Right cardiac atrium (tissue), 5 donors: ENCODE results near the gene RPSA. TPM values are rescaled to one million over a fixed set of nuclear protein-coding genes. Genes with fewer than 3 reads are reported as not detected.
A peak's percentile ranks its signal among the peaks of the same experiment; 100 is the strongest.
"Not testable (repeated sequence)": the region's sequence is repeated elsewhere in the genome, so short reads cannot be mapped to it uniquely, and the experiment has no call there.

ENCODE experiments used
- ATAC-seq, 2 donors: fragments of 200-7000 bp; cut with Tn5 transposase; one replicate each; pipeline versions ENCODE4 v1.8.0 to v1.9.1; 2020; ENCODE audit warnings: moderate library complexity in 2 of 2, mild to moderate bottlenecking in 1 of 2
- DNase-seq, 3 donors: peaks; one replicate each; pipeline ENCODE4 v3.0.0-alpha.2; 2020
- H3K27ac ChIP-seq: one replicate; pipeline ENCODE4 v1.5.1; 2013; ENCODE audit warnings: mild to moderate bottlenecking, low read length, control low read depth, moderate library complexity
- H3K27me3 ChIP-seq: one replicate; pipeline ENCODE4 v1.6.1; 2013; ENCODE audit not compliant: control insufficient read depth, insufficient read depth
- H3K4me1 ChIP-seq: one replicate; pipeline ENCODE4 v1.6.1; 2013; ENCODE audit warnings: low read length; ENCODE audit not compliant: control insufficient read depth, insufficient read depth
- H3K4me3 ChIP-seq: one replicate; pipeline ENCODE4 v1.5.1; 2013; ENCODE audit warnings: low read length, control low read depth
- H3K9me3 ChIP-seq: one replicate; pipeline ENCODE4 v1.6.1; 2013; ENCODE audit warnings: low read length; ENCODE audit not compliant: control insufficient read depth
- WGBS: extraction: QIAGEN DNeasy Blood & Tissue Kit; methylation state at CpG from one replicate; pipeline ENCODE4 v1.1.7; 2013; 5-methylcytosine and 5-hydroxymethylcytosine counted together
- intact Hi-C, 4 donors: fragments of 100-400 bp; cut with DNase I; formaldehyde crosslinking; loops; one replicate each; pipeline versions ENCODE4 v1.11.0 to v1.14.0; 2022 to 2023
- polyA plus RNA-seq: library from polyadenylated mRNA; stranded (reverse); fragments of 200-250 nt; gene quantifications from one replicate; pipeline ENCODE4 v1.2.3, GENCODE V29; 2013
- total RNA-seq, 4 donors: library from RNA; stranded (reverse); fragmentation: NEBNext Ultra II Directional; extraction: Animal tissue kit (Norgen Biotek cat#: 25700); gene quantifications; one replicate each; pipeline ENCODE4 v1.2.1, GENCODE V29; 2021
- donor health status: healthy with polysubstance abuse.
- donor health status: DM: no; HTN: yes; CAD: no.
- donor health status: DM: no; HTN: no; CAD: no.
- donor health status: DM: no; HTN: yes; CAD: no; lungs with severe emphysema.
- donor health status: DM: yes; HTN: yes; CAD: no.

Gene RPSA
- total and polyA plus RNA-seq, 5 donors: 446 to 642 (median 557) TPM

GRCh38 chr3:39410893-39411292 is 4.4 kb downstream of the RPSA start:
- Histone ChIP-seq H3K27ac (no peak overlapping the region), H3K4me3 (no peak overlapping the region), H3K27me3 (no peaks in the 10 kb centered on the region), H3K9me3 (no peaks in the 10 kb centered on the region), H3K4me1 (peaks cover 5% of the 10 kb centered on the region)
- ATAC-seq: no peak
- 96% methylated on average over 6 of the region's 7 CpGs for WGBS
- intact Hi-C loops: no loop called here
- DNase-seq: no peak

GRCh38 chr3:39412668-39413260 is 6.2 kb downstream of the RPSA start:
- Histone ChIP-seq H3K27me3 (no peaks in the 10 kb centered on the region), H3K9me3 (no peaks in the 10 kb centered on the region), H3K4me1 (peaks cover 7% of the 10 kb centered on the region), H3K4me3 (no peak overlapping the region), H3K27ac (no peak overlapping the region)
- intact Hi-C loops: no loop called here
- DNase-seq (no peak), ATAC-seq (no peak)
- 90% methylated on average over 9 of the region's 9 CpGs for WGBS

- Histone ChIP-seq H3K9me3 (no peaks in the 10 kb centered on the region), H3K27me3 (no peaks in the 10 kb centered on the region), H3K27ac (no peak overlapping the region), H3K4me3 (no peak overlapping the region), H3K4me1 (peaks cover 7% of the 10 kb centered on the region)
- ATAC-seq (peak in 1 of 2 donors; percentile 6), DNase-seq (no peak)
- WGBS: 80% methylated on average over 6 of the region's 6 CpGs
- intact Hi-C loops: no loop called here
Measured at GRCh38 chr3:39413691-39414420, 7.3 kb downstream of the RPSA start.

- Histone ChIP-seq H3K27ac (no peak overlapping the region), H3K9me3 (no peaks in the 10 kb centered on the region), H3K27me3 (no peaks in the 10 kb centered on the region), H3K4me3 (no peak overlapping the region), H3K4me1 (peaks cover 7% of the 10 kb centered on the region)
- WGBS: 65% methylated on average over 2 of the region's 2 CpGs
- peak; percentile 14 to 40 for ATAC-seq
- DNase-seq: no peak
- intact Hi-C loops: no loop called here
Measured at GRCh38 chr3:39414421-39414907, 7.9 kb downstream of the RPSA start.

GRCh38 chr3:39415302-39415701 is 8.8 kb downstream of the RPSA start:
- H3K9me3 ChIP-seq, DNase-seq, H3K4me1 ChIP-seq, ATAC-seq, H3K27me3 ChIP-seq, H3K4me3 ChIP-seq, H3K27ac ChIP-seq: not testable (repeated sequence)
- intact Hi-C loops: loop anchor here in 1 of 4 donors (5.0 kb wide), 1 partner anchor 82 kb away; no protein-coding TSS in a partner anchor
- 94% methylated on average over 3 of the region's 3 CpGs for WGBS

- Histone ChIP-seq H3K4me1 (peaks cover 4% of the 10 kb centered on the region), H3K27ac (no peak overlapping the region), H3K27me3 (no peaks in the 10 kb centered on the region), H3K9me3 (no peaks in the 10 kb centered on the region), H3K4me3 (no peak overlapping the region)
- DNase-seq (no peak), ATAC-seq (peak; percentile 16 to 41)
- 95% methylated on average over 1 of the region's 1 CpG for WGBS
- intact Hi-C loops: loop anchor here in 1 of 4 donors (5.0 kb wide), 1 partner anchor 81 kb away; no protein-coding TSS in a partner anchor
Measured at GRCh38 chr3:39415983-39416382, 9.5 kb downstream of the RPSA start.

GRCh38 chr3:39416998-39417397 is 10.5 kb downstream of the RPSA start:
- not testable (repeated sequence) for ATAC-seq, H3K4me3 ChIP-seq, H3K27me3 ChIP-seq, H3K9me3 ChIP-seq, DNase-seq, H3K27ac ChIP-seq, H3K4me1 ChIP-seq
- WGBS: 54% methylated on average over 3 of the region's 3 CpGs
- intact Hi-C loops: loop anchor here in 1 of 4 donors (5.0 kb wide), 1 partner anchor 80 kb away; no protein-coding TSS in a partner anchor

GRCh38 chr3:39418556-39419225 is 12.2 kb downstream of the RPSA start:
- H3K9me3 ChIP-seq, H3K27ac ChIP-seq, ATAC-seq, H3K27me3 ChIP-seq, H3K4me1 ChIP-seq, DNase-seq, H3K4me3 ChIP-seq: not testable (repeated sequence)
- 52% methylated on average over 12 of the region's 14 CpGs for WGBS
- intact Hi-C loops: loop anchor here in 1 of 4 donors (5.0 kb wide), 1 partner anchor 79 kb away; no protein-coding TSS in a partner anchor

- no peak overlapping the region for H3K27ac ChIP-seq
- ATAC-seq: no peak
- H3K4me1 ChIP-seq: peaks cover 2% of the 10 kb centered on the region
Measured at GRCh38 chr3:39419742-39420315, 13.3 kb downstream of the RPSA start.

GRCh38 chr3:39420543-39420942 is 14.0 kb downstream of the RPSA start:
- no peak overlapping the region for H3K27ac ChIP-seq
- 82% methylated on average over 2 of the region's 2 CpGs for WGBS
- no peak for DNase-seq
- H3K4me1 ChIP-seq: peaks cover 2% of the 10 kb centered on the region
- H3K27me3 ChIP-seq: no peaks in the 10 kb centered on the region
- H3K9me3 ChIP-seq: no peaks in the 10 kb centered on the region
- no peak overlapping the region for H3K4me3 ChIP-seq
- intact Hi-C loops: no loop called here
- ATAC-seq: no peak

More at GRCh38 chr3:39419742-39420315, 13.3 kb downstream of the RPSA start:
- no peak for DNase-seq
- Histone ChIP-seq H3K4me3 (no peak overlapping the region), H3K27me3 (no peaks in the 10 kb centered on the region), H3K9me3 (no peaks in the 10 kb centered on the region)
- 93% methylated on average over 2 of the region's 2 CpGs for WGBS
- intact Hi-C loops: loop anchor here in 1 of 4 donors (5.0 kb wide), 1 partner anchor 77 kb away; no protein-coding TSS in a partner anchor
